DOHH2 (cell line): ENCODE measurements around the gene CCL13.

Experiments used
- H3F3A ChIP-seq: fragments of 200-600 bp; sonication (generic), shearing (Covaris generic); 2 replicates; pipeline ENCODE4 v1.6.0; 2016; ENCODE audit warnings: antibody characterized with exemption, mild to moderate bottlenecking; ENCODE audit not compliant: control insufficient read depth, insufficient read depth
- H3K27ac ChIP-seq: fragments of 200-600 bp; sonication (generic); 2 replicates; pipeline ENCODE4 v1.5.1; 2014; ENCODE audit warnings: low read depth, mild to moderate bottlenecking, low read length, moderate library complexity
- H3K27me3 ChIP-seq: fragments of 200-600 bp; sonication (generic); 2 replicates; pipeline ENCODE4 v1.6.1; 2014; ENCODE audit warnings: mild to moderate bottlenecking, low read length, mixed read lengths; ENCODE audit not compliant: control insufficient read depth
- H3K36me3 ChIP-seq: fragments of 200-600 bp; sonication (generic); 2 replicates; pipeline ENCODE4 v1.6.1; 2014; ENCODE audit warnings: mild to moderate bottlenecking, low read length, moderate library complexity, mixed read lengths; ENCODE audit not compliant: control insufficient read depth
- H3K4me1 ChIP-seq: fragments of 200-600 bp; sonication (generic); 2 replicates; pipeline ENCODE4 v1.6.1; 2014; ENCODE audit warnings: mild to moderate bottlenecking, low read length, mixed read lengths; ENCODE audit not compliant: control insufficient read depth
- H3K4me2 ChIP-seq: fragments of 200-600 bp; sonication (generic); 2 replicates; pipeline ENCODE4 v1.6.0; 2014; ENCODE audit warnings: mild to moderate bottlenecking, low read length, moderate library complexity
- H3K4me3 ChIP-seq: fragments of 200-600 bp; sonication (generic); 2 replicates; pipeline ENCODE4 v1.5.1; 2014; ENCODE audit warnings: mild to moderate bottlenecking, low read length, mixed read lengths
- H3K79me2 ChIP-seq: fragments of 200-600 bp; sonication (generic); 2 replicates; pipeline ENCODE4 v1.6.1; 2014; ENCODE audit warnings: mild to moderate bottlenecking, low read length, mixed read lengths; ENCODE audit not compliant: control insufficient read depth
- H3K9me2 ChIP-seq: fragments of 200-600 bp; sonication (generic); replicated peaks from 2 replicates; pipeline ENCODE4 v1.6.1; 2014; ENCODE audit warnings: mild to moderate bottlenecking, low read length, mixed read lengths; ENCODE audit not compliant: control insufficient read depth
- H3K9me3 ChIP-seq: fragments of 200-600 bp; sonication (generic); 2 replicates; pipeline ENCODE4 v1.6.1; 2014; ENCODE audit warnings: antibody characterized with exemption, low read length, mixed read lengths; ENCODE audit not compliant: control insufficient read depth, insufficient read depth
- H4K20me1 ChIP-seq: fragments of 200-600 bp; sonication (generic); 2 replicates; pipeline ENCODE4 v1.6.0; 2014; ENCODE audit warnings: low read depth, mild to moderate bottlenecking, antibody characterized with exemption, low read length, moderate library complexity; ENCODE audit not compliant: control insufficient read depth, insufficient read depth
- EZH2phosphoT487 ChIP-seq: fragments of 200-600 bp; sonication (generic); IDR thresholded peaks from 2 replicates; pipeline ENCODE4 v1.6.1; 2017; ENCODE audit warnings: borderline replicate concordance, mild to moderate bottlenecking, antibody characterized with exemption, low read length, moderate library complexity, mixed read lengths
- TF ChIP-seq, protein P1 (sequence below): fragments of 200-600 bp; sonication (generic); IDR thresholded peaks from one replicate; pipeline ENCODE4 v1.5.1; 2014; ENCODE audit warnings: antibody characterized with exemption, mild to moderate bottlenecking, low read depth, low read length; ENCODE audit not compliant: poor library complexity, severe bottlenecking

The CCL13 gene

GRCh38 chr17:34391241-34391640 is 35.0 kb downstream of the CCL13 start:
- H3F3A ChIP-seq, result no peaks in the 10 kb centered on the region
- H3K4me2 ChIP-seq, result no peak overlapping the region
- H3K27ac ChIP-seq, result no peak overlapping the region
- H3K27me3 ChIP-seq, result peaks cover 14% of the 10 kb centered on the region
- H3K9me2 ChIP-seq, result no peaks in the 10 kb centered on the region
- no peak overlapping the region for H3K4me3 ChIP-seq
- no peaks in the 10 kb centered on the region for H4K20me1 ChIP-seq
- no peaks in the 10 kb centered on the region for H3K9me3 ChIP-seq
- no peaks in the 10 kb centered on the region for H3K79me2 ChIP-seq
- TF ChIP-seq, protein P1, sequence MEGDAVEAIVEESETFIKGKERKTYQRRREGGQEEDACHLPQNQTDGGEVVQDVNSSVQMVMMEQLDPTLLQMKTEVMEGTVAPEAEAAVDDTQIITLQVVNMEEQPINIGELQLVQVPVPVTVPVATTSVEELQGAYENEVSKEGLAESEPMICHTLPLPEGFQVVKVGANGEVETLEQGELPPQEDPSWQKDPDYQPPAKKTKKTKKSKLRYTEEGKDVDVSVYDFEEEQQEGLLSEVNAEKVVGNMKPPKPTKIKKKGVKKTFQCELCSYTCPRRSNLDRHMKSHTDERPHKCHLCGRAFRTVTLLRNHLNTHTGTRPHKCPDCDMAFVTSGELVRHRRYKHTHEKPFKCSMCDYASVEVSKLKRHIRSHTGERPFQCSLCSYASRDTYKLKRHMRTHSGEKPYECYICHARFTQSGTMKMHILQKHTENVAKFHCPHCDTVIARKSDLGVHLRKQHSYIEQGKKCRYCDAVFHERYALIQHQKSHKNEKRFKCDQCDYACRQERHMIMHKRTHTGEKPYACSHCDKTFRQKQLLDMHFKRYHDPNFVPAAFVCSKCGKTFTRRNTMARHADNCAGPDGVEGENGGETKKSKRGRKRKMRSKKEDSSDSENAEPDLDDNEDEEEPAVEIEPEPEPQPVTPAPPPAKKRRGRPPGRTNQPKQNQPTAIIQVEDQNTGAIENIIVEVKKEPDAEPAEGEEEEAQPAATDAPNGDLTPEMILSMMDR, result no peak
- no peak for TF ChIP-seq EZH2phosphoT487
- no peaks in the 10 kb centered on the region for H3K4me1 ChIP-seq
- no peaks in the 10 kb centered on the region for H3K36me3 ChIP-seq

- no peak overlapping the region for H3K4me2 ChIP-seq
Measured at GRCh38 chr17:34393401-34393800, 37.1 kb downstream of the CCL13 start.

GRCh38 chr17:34397265-34397664 is 41.0 kb downstream of the CCL13 start:
- Histone ChIP-seq H3K27ac (no peak overlapping the region), H3K4me2 (no peak overlapping the region), H4K20me1 (no peaks in the 10 kb centered on the region), H3K27me3 (peaks cover 12% of the 10 kb centered on the region; the same call in 1 of the 2 replicates), H3K4me3 (no peak overlapping the region), H3K9me3 (no peaks in the 10 kb centered on the region), H3F3A (no peaks in the 10 kb centered on the region), H3K79me2 (no peaks in the 10 kb centered on the region), H3K9me2 (no peaks in the 10 kb centered on the region), H3K36me3 (no peaks in the 10 kb centered on the region), H3K4me1 (peaks cover 15% of the 10 kb centered on the region)
- TF ChIP-seq EZH2phosphoT487, result no peak
- TF ChIP-seq, protein P1, result peak; percentile 31

More at GRCh38 chr17:34393401-34393800, 37.1 kb downstream of the CCL13 start:
- Histone ChIP-seq H3K9me2 (no peaks in the 10 kb centered on the region), H3K4me1 (peaks cover 1% of the 10 kb centered on the region), H3K4me3 (no peak overlapping the region), H3K79me2 (no peaks in the 10 kb centered on the region), H3K27me3 (peaks cover 15% of the 10 kb centered on the region; the same call in 1 of the 2 replicates), H3K9me3 (no peaks in the 10 kb centered on the region), H3F3A (no peaks in the 10 kb centered on the region), H3K27ac (no peak overlapping the region), H4K20me1 (no peaks in the 10 kb centered on the region), H3K36me3 (no peaks in the 10 kb centered on the region)
- TF ChIP-seq, protein P1, result no peak
- TF ChIP-seq EZH2phosphoT487, result no peak
